Right lobe of liver (tissue), 4 donors: Measurements from ENCODE around the gene FDX1.

Experiments used
- POLR2A ChIP-seq: fragments of 450-650 bp; IDR thresholded peaks from one replicate; pipeline ENCODE4 v1.6.1; 2017; ENCODE audit warnings: antibody characterized with exemption, mild to moderate bottlenecking
- TF ChIP-seq, protein P1 (sequence below), 4 donors: fragments of 200-600 bp in 3 of 4; fragments of 450-650 bp in 1 of 4; IDR thresholded peaks; one replicate each; pipeline versions ENCODE4 v1.5.1 to v1.8.0; 2016 to 2022; ENCODE audit warnings: antibody characterized with exemption in 4 of 4, mild to moderate bottlenecking in 2 of 4
- donor health status: DM: no; HTN: no; CAD: no.
- donor health status: DM: no; HTN: no; CAD: no.
- donor health status: DM: no; HTN: yes; CAD: no.

DNA sequence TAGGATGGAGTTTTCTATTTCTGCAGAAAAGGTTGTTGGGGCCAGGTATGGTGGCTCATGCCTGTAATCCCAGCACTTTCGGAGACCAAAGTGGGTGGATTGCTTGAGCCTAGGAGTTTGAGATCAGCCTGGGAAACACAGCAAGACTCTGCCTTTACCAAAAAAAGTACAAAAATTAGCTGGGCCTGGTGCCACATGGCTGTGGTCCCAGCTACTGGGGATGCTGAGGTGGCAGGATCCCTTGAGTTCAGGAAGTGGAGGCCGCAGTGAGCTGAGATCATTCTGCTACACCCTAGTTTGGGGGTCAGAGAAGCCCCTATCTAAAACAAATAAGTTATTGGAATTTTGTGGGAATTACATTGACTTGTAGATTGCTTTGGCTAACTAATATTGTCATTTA, 71.7 kb downstream of the FDX1 start:
- TF ChIP-seq POLR2A: no peak
- TF ChIP-seq, protein P1, sequence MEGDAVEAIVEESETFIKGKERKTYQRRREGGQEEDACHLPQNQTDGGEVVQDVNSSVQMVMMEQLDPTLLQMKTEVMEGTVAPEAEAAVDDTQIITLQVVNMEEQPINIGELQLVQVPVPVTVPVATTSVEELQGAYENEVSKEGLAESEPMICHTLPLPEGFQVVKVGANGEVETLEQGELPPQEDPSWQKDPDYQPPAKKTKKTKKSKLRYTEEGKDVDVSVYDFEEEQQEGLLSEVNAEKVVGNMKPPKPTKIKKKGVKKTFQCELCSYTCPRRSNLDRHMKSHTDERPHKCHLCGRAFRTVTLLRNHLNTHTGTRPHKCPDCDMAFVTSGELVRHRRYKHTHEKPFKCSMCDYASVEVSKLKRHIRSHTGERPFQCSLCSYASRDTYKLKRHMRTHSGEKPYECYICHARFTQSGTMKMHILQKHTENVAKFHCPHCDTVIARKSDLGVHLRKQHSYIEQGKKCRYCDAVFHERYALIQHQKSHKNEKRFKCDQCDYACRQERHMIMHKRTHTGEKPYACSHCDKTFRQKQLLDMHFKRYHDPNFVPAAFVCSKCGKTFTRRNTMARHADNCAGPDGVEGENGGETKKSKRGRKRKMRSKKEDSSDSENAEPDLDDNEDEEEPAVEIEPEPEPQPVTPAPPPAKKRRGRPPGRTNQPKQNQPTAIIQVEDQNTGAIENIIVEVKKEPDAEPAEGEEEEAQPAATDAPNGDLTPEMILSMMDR (IDR thresholded peaks at IDR 0.05): no peak
